RWPE1 (cell line): Measurements from ENCODE around the gene ARSD.

Experiments used
- CTCF ChIA-PET: fragments of 350-600 bp; sonication (Branson Sonifier 250); formaldehyde crosslinking; extraction: SDS; loops from one replicate; lab custom pipeline; 2021; lab: Yijun Ruan, JAX
- POLR2A ChIA-PET: fragments of 400-600 bp; formaldehyde crosslinking; extraction: SDS; loops from one replicate; lab custom pipeline; 2020; ENCODE audit warnings: antibody characterized with exemption; ENCODE audit not compliant: low non-redundant PET; lab: Yijun Ruan, JAX
- DNase-seq: peaks from one replicate; pipeline ENCODE4 v3.0.0; 2012; ENCODE audit warnings: low spot score
- H3K27ac ChIP-seq: fragments of 450-650 bp; 2 replicates; pipeline ENCODE4 v1.5.1; 2017
- TF ChIP-seq, protein P1 (sequence below): fragments of 450-650 bp; conservative IDR thresholded peaks from 2 replicates; pipeline ENCODE4 v1.5.1; 2017; ENCODE audit warnings: low read depth, mild to moderate bottlenecking

Gene ARSD

DNA sequence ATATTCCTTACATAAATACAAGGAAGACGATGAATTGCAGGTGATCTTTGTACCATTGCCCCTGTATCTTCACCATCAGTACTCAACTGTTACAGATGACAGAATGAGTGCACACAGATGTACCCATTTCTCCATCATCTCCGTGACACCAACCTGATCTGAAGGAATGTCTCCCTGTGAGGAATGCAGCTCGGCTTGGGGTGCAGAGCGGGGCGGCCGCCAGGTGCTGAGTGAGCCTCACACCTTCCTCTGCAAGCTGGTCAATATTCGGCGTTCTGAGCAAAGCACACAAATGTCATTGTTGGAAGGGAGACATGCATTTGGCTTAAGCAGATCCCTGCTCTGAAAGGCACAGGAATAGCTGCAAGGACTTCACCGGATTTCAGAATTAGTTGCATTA, 7.4 kb downstream of the ARSD start:
- POLR2A ChIA-PET: no interaction called here
- DNase-seq: no peak
- H3K27ac ChIP-seq: no peak overlapping the region
- CTCF ChIA-PET: interaction anchor here (0.9 kb wide), 1 partner anchor 9 kb away, joined by 7 read pairs; no protein-coding TSS in a partner anchor
- TF ChIP-seq, protein P1, sequence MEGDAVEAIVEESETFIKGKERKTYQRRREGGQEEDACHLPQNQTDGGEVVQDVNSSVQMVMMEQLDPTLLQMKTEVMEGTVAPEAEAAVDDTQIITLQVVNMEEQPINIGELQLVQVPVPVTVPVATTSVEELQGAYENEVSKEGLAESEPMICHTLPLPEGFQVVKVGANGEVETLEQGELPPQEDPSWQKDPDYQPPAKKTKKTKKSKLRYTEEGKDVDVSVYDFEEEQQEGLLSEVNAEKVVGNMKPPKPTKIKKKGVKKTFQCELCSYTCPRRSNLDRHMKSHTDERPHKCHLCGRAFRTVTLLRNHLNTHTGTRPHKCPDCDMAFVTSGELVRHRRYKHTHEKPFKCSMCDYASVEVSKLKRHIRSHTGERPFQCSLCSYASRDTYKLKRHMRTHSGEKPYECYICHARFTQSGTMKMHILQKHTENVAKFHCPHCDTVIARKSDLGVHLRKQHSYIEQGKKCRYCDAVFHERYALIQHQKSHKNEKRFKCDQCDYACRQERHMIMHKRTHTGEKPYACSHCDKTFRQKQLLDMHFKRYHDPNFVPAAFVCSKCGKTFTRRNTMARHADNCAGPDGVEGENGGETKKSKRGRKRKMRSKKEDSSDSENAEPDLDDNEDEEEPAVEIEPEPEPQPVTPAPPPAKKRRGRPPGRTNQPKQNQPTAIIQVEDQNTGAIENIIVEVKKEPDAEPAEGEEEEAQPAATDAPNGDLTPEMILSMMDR: no peak

DNA sequence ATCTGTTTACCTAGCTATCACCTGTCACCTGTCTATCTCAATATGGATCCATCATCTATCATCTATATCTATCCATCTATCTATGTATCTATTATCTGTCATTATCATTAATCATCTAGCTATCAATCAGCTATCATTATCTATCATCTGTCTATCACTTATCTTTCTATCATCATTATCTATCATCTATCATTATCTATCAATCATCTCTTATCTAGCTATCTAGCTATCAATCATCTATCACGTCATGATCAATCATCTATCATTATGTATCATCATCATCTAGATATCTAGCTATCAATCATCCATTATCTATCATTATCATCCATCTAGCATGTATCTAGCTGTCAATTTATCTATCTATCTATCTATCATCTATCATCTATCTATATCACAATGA, 7.9 kb downstream of the ARSD start:
- TF ChIP-seq, protein P1: no peak
- H3K27ac ChIP-seq: no peak overlapping the region
- ChIA-PET CTCF (interaction anchor here (0.9 kb wide), 1 partner anchor 8 kb away, joined by 7 read pairs; no protein-coding TSS in a partner anchor), POLR2A (no interaction called here)
- no peak for DNase-seq

DNA sequence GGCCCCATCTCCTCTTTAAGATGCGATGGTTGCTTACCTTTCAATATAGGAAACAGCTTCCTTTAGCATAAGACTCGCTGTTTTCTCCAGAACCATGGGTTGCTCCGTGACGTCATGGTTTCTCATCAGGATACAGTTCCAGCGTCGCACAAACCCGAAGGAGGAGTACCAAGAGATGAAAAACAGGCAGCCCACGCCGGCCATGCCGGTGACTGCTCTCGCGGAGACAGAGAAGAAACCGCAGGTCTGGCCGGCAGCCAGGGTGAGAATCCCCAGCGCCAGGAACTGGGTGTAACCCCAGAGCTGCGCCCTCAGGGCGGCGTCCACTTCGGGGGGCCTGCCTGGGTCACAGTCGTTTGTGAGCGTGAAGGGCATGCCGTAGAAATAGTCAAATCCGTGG, 11.4 kb downstream of the ARSD start:
- POLR2A ChIA-PET: no interaction called here
- CTCF ChIA-PET: no interaction called here
- TF ChIP-seq, protein P1: no peak
- no peak for DNase-seq
- H3K27ac ChIP-seq: no peak overlapping the region

DNA sequence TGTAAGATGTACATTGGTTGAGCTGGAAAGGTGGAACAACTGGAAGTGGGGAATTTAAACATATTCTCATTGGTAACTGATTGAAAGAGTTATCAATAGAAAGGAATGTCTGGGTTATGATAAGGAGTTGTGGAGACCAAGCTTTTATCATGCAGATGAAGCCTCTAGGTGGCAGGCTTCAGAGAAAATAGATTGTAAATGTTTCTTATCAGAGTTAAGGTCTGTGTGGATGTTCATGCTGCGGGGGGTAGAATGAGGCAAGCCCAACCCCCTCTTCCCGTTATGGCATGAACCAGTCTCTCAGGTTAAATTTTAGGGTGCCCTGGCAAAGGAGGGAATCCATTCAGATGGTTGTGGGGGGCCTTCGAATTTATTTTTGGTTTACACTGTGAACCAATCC, 16.0 kb downstream of the ARSD start:
- TF ChIP-seq, protein P1: no peak
- no peak overlapping the region for H3K27ac ChIP-seq
- CTCF ChIA-PET: interaction anchor here (0.6 to 1.0 kb wide), 2 partner anchors 8 to 16 kb away, joined by 3 to 7 read pairs; partner anchors contain the start of gene ARSD
- no peak for DNase-seq
- POLR2A ChIA-PET: no interaction called here

DNA sequence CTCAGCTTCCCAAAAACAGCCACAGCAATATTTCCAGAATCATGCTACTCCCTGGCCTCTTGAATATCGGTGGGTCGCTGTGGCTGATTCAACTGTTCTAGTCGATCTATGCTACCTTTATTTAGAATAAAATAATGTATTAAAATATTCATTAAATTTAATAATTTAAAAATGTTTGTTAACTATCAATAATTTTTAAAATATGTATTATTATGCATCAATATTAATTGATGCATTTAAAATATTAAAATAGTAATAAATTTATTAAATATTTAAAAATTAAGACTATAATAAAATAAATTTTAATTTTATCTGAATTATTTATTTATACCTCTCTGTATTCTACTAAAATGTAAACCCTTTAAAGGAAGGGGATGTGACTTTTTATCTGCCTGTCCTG, 19.0 kb downstream of the ARSD start:
- CTCF ChIA-PET: no interaction called here
- TF ChIP-seq, protein P1: no peak

DNA sequence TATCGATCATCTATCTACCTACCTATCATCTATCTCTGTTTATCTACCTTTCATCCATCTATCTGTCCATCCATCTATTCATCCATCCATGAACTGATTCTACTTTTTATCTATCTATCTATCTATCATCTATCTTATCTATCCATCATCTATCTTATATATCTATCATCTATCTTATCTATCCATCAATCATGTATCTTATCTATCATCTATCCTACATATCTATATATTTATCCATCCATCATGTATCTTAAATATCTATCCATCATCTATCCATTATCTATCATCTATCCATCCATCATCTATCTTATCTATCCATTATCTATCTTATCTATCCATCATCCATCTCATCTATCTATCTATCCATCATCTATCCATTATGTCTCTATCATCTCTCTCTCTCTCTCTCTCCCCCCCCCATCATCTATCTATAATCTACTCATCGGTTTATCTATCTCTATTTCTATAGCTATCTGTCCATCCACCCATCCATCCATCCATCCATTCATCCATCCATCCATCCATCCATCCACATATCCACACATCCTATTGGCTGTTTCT, 20.9 kb downstream of the ARSD start:
- CTCF ChIA-PET: no interaction called here
- H3K27ac ChIP-seq: no peak overlapping the region
- POLR2A ChIA-PET: no interaction called here
- DNase-seq: no peak
- TF ChIP-seq, protein P1: no peak

More for the DNA sequence above, 19.0 kb downstream of the ARSD start:
- H3K27ac ChIP-seq: no peak overlapping the region
- POLR2A ChIA-PET: no interaction called here
- no peak for DNase-seq
